H1 (cell line): ENCODE data around the gene RARB. TPM values are rescaled to one million over a fixed set of nuclear protein-coding genes. Genes with fewer than 3 reads are reported as not detected.

Experiments used
- CTCF ChIA-PET: fragments of 300-600 bp; sonication (Branson Sonifier 250); formaldehyde crosslinking; loops from one replicate; lab custom pipeline; 2021; ENCODE audit not compliant: partially characterized antibody; lab: Charles Lee
- POLR2A ChIA-PET: fragments of 300-600 bp; sonication (Branson Sonifier 250); formaldehyde crosslinking; loops from one replicate; lab custom pipeline; 2021; ENCODE audit warnings: inconsistent platforms; ENCODE audit not compliant: partially characterized antibody; lab: Charles Lee
- DNase-seq, 2 experiments: peaks; one replicate each; pipeline versions ENCODE4 v3.0.0 to v3.0.0-alpha.2; 2010 to 2022; ENCODE audit warnings: low spot score in 2 of 2, low read depth in 1 of 2, mixed read lengths in 1 of 2
- FAIRE-seq: peaks from 2 replicates; lab custom pipeline; 2011; peaks lifted over from hg19 to GRCh38; lab: Jason Lieb, UNC
- H2AFZ ChIP-seq: 2 replicates; pipeline ENCODE4 v1.8.1; 2012; ENCODE audit warnings: low read length, inconsistent platforms
- H2AK5ac ChIP-seq: 2 replicates; pipeline ENCODE4 v1.6.1; 2013; ENCODE audit warnings: low read depth, low read length
- H2BK120ac ChIP-seq: replicated peaks from 2 replicates; pipeline ENCODE3; 2013; ENCODE audit warnings: low read depth, low read length, inconsistent platforms
- H2BK12ac ChIP-seq: 2 replicates; pipeline ENCODE4 v1.6.1; 2013; ENCODE audit warnings: low read depth, low read length
- H2BK15ac ChIP-seq: 2 replicates; pipeline ENCODE4 v1.6.1; 2013; ENCODE audit warnings: low read length
- H2BK20ac ChIP-seq: 2 replicates; pipeline ENCODE4 v1.6.1; 2013; ENCODE audit warnings: low read length
- H2BK5ac ChIP-seq: 2 replicates; pipeline ENCODE4 v1.6.1; 2013; ENCODE audit warnings: low read depth, low read length
- H3K14ac ChIP-seq: 2 replicates; pipeline ENCODE4 v1.6.1; 2013; ENCODE audit warnings: inconsistent platforms; ENCODE audit not compliant: insufficient read length
- H3K18ac ChIP-seq: 2 replicates; pipeline ENCODE4 v1.6.1; 2013; ENCODE audit warnings: low read length; ENCODE audit errors: extremely low read depth
- H3K23ac ChIP-seq: 2 replicates; pipeline ENCODE4 v1.6.1; 2013; ENCODE audit warnings: inconsistent platforms; ENCODE audit not compliant: insufficient read length
- H3K23me2 ChIP-seq: 2 replicates; pipeline ENCODE4 v1.6.1; 2013; ENCODE audit warnings: low read depth, low read length
- H3K27ac ChIP-seq: 2 replicates; pipeline ENCODE4 v1.6.1; 2011; ENCODE audit warnings: low read depth, low read length, inconsistent platforms
- H3K27me3 ChIP-seq, 4 experiments: replicated peaks in 1 of 4; 1 replicate in 1 of 4; 2 replicates in 3 of 4; pipeline versions ENCODE4 v1.6.1 to v1.8.1; 2011 to 2013; ENCODE audit warnings: low read length in 3 of 4, mild to moderate bottlenecking in 3 of 4, inconsistent platforms in 2 of 4, mixed read lengths in 2 of 4, moderate library complexity in 1 of 4; ENCODE audit not compliant: control insufficient read depth in 3 of 4, insufficient read depth in 3 of 4; ENCODE audit errors: extremely low read depth in 1 of 4
- H3K36me3 ChIP-seq, 4 experiments: 2 replicates each; pipeline versions ENCODE4 v1.6.1 to v1.8.1; 2011 to 2013; ENCODE audit warnings: mild to moderate bottlenecking in 4 of 4, low read length in 3 of 4, moderate library complexity in 2 of 4, control low read depth in 1 of 4, inconsistent platforms in 1 of 4; ENCODE audit not compliant: insufficient read depth in 4 of 4, control insufficient read depth in 2 of 4
- H3K4ac ChIP-seq: replicated peaks from 2 replicates; pipeline ENCODE3; 2013; ENCODE audit warnings: low read length, low read depth, mixed read lengths, inconsistent platforms; ENCODE audit not compliant: insufficient read length
- H3K4me1 ChIP-seq, 4 experiments: replicated peaks in 1 of 4; 1 replicate in 1 of 4; 2 replicates in 3 of 4; pipeline versions ENCODE4 v1.6.1 to v1.8.1; 2011 to 2013; ENCODE audit warnings: low read length in 3 of 4, inconsistent platforms in 2 of 4, mixed read lengths in 1 of 4; ENCODE audit not compliant: insufficient read depth in 4 of 4, control insufficient read depth in 3 of 4
- H3K4me2 ChIP-seq, 2 experiments: 2 replicates each; pipeline versions ENCODE4 v1.6.1 to v1.8.1; 2011 to 2013; ENCODE audit warnings: low read depth in 2 of 2, low read length in 2 of 2, control low read depth in 1 of 2, inconsistent platforms in 1 of 2, mild to moderate bottlenecking in 1 of 2; ENCODE audit not compliant: insufficient read depth in 1 of 2
- H3K4me3 ChIP-seq, 4 experiments: fragments of 200-600, 300-600 bp in 1 of 4; sonication (generic), shearing (Covaris generic), sonication (Bioruptor Twin) in 1 of 4; 2 replicates each; pipeline versions ENCODE4 v1.5.1 to v1.8.1; 2011 to 2016; ENCODE audit warnings: low read length in 4 of 4, low read depth in 3 of 4, control low read depth in 2 of 4, inconsistent platforms in 2 of 4, mild to moderate bottlenecking in 2 of 4, mixed read lengths in 1 of 4, moderate library complexity in 1 of 4; ENCODE audit not compliant: insufficient read depth in 2 of 4; ENCODE audit errors: extremely low read depth in 1 of 4
- H3K56ac ChIP-seq: replicated peaks from 2 replicates; pipeline ENCODE3; 2013; ENCODE audit warnings: low read depth, mild to moderate bottlenecking, mixed read lengths, low read length, inconsistent platforms; ENCODE audit not compliant: insufficient read length
- H3K79me1 ChIP-seq: 2 replicates; pipeline ENCODE4 v1.6.1; 2013; ENCODE audit warnings: low read depth, low read length, control low read depth
- H3K79me2 ChIP-seq, 2 experiments: 2 replicates each; pipeline versions ENCODE4 v1.6.1 to v1.8.1; 2012 to 2013; ENCODE audit warnings: low read length in 2 of 2, mild to moderate bottlenecking in 2 of 2, inconsistent platforms in 1 of 2; ENCODE audit not compliant: insufficient read depth in 2 of 2, control insufficient read depth in 1 of 2
- H3K9ac ChIP-seq, 4 experiments: replicated peaks in 1 of 4; 1 replicate in 1 of 4; 2 replicates in 3 of 4; pipeline versions ENCODE4 v1.6.1 to v1.8.1; 2011 to 2013; ENCODE audit warnings: low read depth in 3 of 4, low read length in 3 of 4, control low read depth in 2 of 4, mild to moderate bottlenecking in 2 of 4, moderate library complexity in 2 of 4, inconsistent platforms in 1 of 4; ENCODE audit errors: extremely low read depth in 1 of 4
- H3K9me3 ChIP-seq, 2 experiments: 2 replicates each; pipeline versions ENCODE4 v1.6.1 to v1.8.1; 2012 to 2013; ENCODE audit warnings: mild to moderate bottlenecking in 2 of 2, moderate library complexity in 2 of 2, control low read depth in 1 of 2, inconsistent platforms in 1 of 2, low read depth in 1 of 2, low read length in 1 of 2, mixed read lengths in 1 of 2; ENCODE audit not compliant: insufficient read depth in 2 of 2
- H4K20me1 ChIP-seq, 2 experiments: replicated peaks in 1 of 2; 2 replicates each; pipeline versions ENCODE3 to v1.8.1; 2011 to 2013; ENCODE audit warnings: inconsistent platforms in 2 of 2, low read length in 2 of 2, mild to moderate bottlenecking in 1 of 2; ENCODE audit not compliant: insufficient read depth in 2 of 2, control insufficient read depth in 1 of 2
- H4K5ac ChIP-seq: 2 replicates; pipeline ENCODE4 v1.6.1; 2013; ENCODE audit warnings: low read length, low read depth, mixed read lengths, inconsistent platforms; ENCODE audit not compliant: insufficient read length
- H4K8ac ChIP-seq: 2 replicates; pipeline ENCODE4 v1.8.0; 2013; ENCODE audit warnings: mild to moderate bottlenecking, moderate library complexity, low read length, inconsistent platforms; ENCODE audit not compliant: insufficient read depth; ENCODE audit errors: extremely low read depth
- H4K91ac ChIP-seq: replicated peaks from 2 replicates; pipeline ENCODE3; 2013; ENCODE audit warnings: low read length, mixed read lengths, inconsistent platforms; ENCODE audit not compliant: insufficient read length
- CREB1 ChIP-seq: IDR thresholded peaks from 2 replicates; pipeline ENCODE4 v1.6.1; 2012; ENCODE audit warnings: inconsistent platforms
- FOSL1 ChIP-seq: IDR thresholded peaks from 2 replicates; pipeline ENCODE4 v1.6.1; 2011; ENCODE audit warnings: mild to moderate bottlenecking, low read depth, low read length, moderate library complexity; ENCODE audit not compliant: insufficient read depth
- RNF2 ChIP-seq: fragments of 200-900, 300-1000 bp; sonication (generic); IDR thresholded peaks from 2 replicates; pipeline ENCODE4 v1.7.1; 2016; ENCODE audit warnings: borderline replicate concordance, low read depth, mild to moderate bottlenecking, antibody characterized with exemption, low read length; ENCODE audit not compliant: poor library complexity, severe bottlenecking; ENCODE audit errors: missing control alignments
- TAF1 ChIP-seq: IDR thresholded peaks from 2 replicates; pipeline ENCODE4 v1.6.1; 2011; ENCODE audit warnings: mild to moderate bottlenecking, low read depth, low read length
- TAF7 ChIP-seq: optimal IDR thresholded peaks from 2 replicates; pipeline ENCODE3; 2011; ENCODE audit warnings: low read depth, mild to moderate bottlenecking, inconsistent platforms, low read length, moderate library complexity, borderline replicate concordance
- WGBS, 2 experiments: shearing (Covaris generic) in 1 of 2; methylation state at CpG; one replicate each; pipeline versions ENCODE4 v1.1.6 to v1.1.7; 2013 to 2015; ENCODE audit warnings: low lambda C conversion rate in 2 of 2, mixed read lengths in 2 of 2, inconsistent platforms in 1 of 2, low coverage in 1 of 2, missing lambda C conversion rate in 1 of 2; ENCODE audit not compliant: insufficient replicate concordance in 2 of 2, insufficient coverage in 1 of 2, insufficient read length in 1 of 2; ENCODE audit errors: extremely low coverage in 1 of 2, missing lambda C conversion rate in 1 of 2; 5-methylcytosine and 5-hydroxymethylcytosine counted together
- polyA plus RNA-seq, 7 experiments: library from polyadenylated mRNA; depleted of rRNA in 3 of 7; stranded (reverse) in 5 of 7; unstranded in 2 of 7; fragments of >200 nt in 5 of 7; fragments of 200-250 nt in 2 of 7; gene quantifications; 1 replicate in 5 of 7; 2 replicates in 1 of 7; 4 replicates in 1 of 7; pipeline versions ENCODE4 v1.2.1 to v1.2.3, GENCODE V29; 2011 to 2013; ENCODE audit warnings: missing spikeins in 2 of 7, mixed read lengths in 2 of 7
- total RNA-seq: library from RNA; stranded (reverse); fragmentation: NEBNext Ultra II Directional; extraction: Animal tissue kit (Norgen Biotek cat#: 25700); gene quantifications from 2 replicates; pipeline ENCODE4 v1.2.1, GENCODE V29; 2021

RARB gene
- total and polyA plus RNA-seq, 2 of the 8 experiments (the other 6 are each of a cell fraction or from before 2014, with no cell fraction given): 0.15 to 0.22 TPM

- Histone ChIP-seq H4K91ac (no peak overlapping the region), H3K79me1 (no peaks in the 10 kb centered on the region), H3K27ac (no peak overlapping the region), H3K27me3 (no peaks in the 10 kb centered on the region), H3K9ac (no peak overlapping the region), H3K18ac (no peak overlapping the region), H3K56ac (no peak overlapping the region), H2BK15ac (no peak overlapping the region), H3K4me2 (no peak overlapping the region), H3K36me3 (no peaks in the 10 kb centered on the region), H3K23ac (no peak overlapping the region), H4K8ac (no peak overlapping the region), H2BK12ac (no peak overlapping the region), H3K9me3 (no peaks in the 10 kb centered on the region), H3K4me3 (no peak overlapping the region), H2BK5ac (no peak overlapping the region), H3K14ac (no peak overlapping the region), H2BK120ac (no peak overlapping the region), H3K4ac (no peak overlapping the region), H2AK5ac (no peak overlapping the region), H2AFZ (no peak overlapping the region), H4K20me1 (no peaks in the 10 kb centered on the region), H4K5ac (no peak overlapping the region), H3K4me1 (no peaks in the 10 kb centered on the region), H3K79me2 (no peaks in the 10 kb centered on the region), H2BK20ac (no peak overlapping the region), H3K23me2 (no peaks in the 10 kb centered on the region)
- DNase-seq: no peak
- TF ChIP-seq TAF7 (no peak), TAF1 (no peak), FOSL1 (no peak), RNF2 (no peak), CREB1 (no peak)
- ChIA-PET CTCF (interaction anchor here (1.2 to 1.3 kb wide), 2 partner anchors 64 to 86 kb away, joined by 4 read pairs; no protein-coding TSS in a partner anchor), POLR2A (no interaction called here)
- no peak for FAIRE-seq
- 86% methylated on average over 4 of the region's 4 CpGs; no CpG with 5 or more reads in 1 of the 2 experiments for WGBS, 2 experiments
Observed at GRCh38 chr3:25505581-25505980, 77.5 kb downstream of the RARB start.
